Keratinocyte (primary cell): Measurements from ENCODE around the gene SH3RF1. TPM values are rescaled to one million over a fixed set of nuclear protein-coding genes. Genes with fewer than 3 reads are reported as not detected.
"Not testable (repeated sequence)": the region's sequence is repeated elsewhere in the genome, so short reads cannot be mapped to it uniquely, and the experiment has no call there.

Source experiments
- DNase-seq: peaks from one replicate; pipeline ENCODE4 v3.0.0-alpha.2; 2011; ENCODE audit warnings: low read depth, missing footprints, low spot score
- FAIRE-seq: peaks from 2 replicates; lab custom pipeline; 2011; peaks lifted over from hg19 to GRCh38; lab: Jason Lieb, UNC
- H2AFZ ChIP-seq: 2 replicates; pipeline ENCODE4 v1.6.0; 2012; ENCODE audit warnings: low read length, control low read depth, inconsistent platforms; ENCODE audit not compliant: control insufficient read depth
- H3K27ac ChIP-seq: 2 replicates; pipeline ENCODE4 v1.5.1; 2011; ENCODE audit warnings: low read length; ENCODE audit not compliant: control insufficient read depth, insufficient read depth
- H3K27me3 ChIP-seq: 3 replicates; pipeline ENCODE4 v1.6.0; 2011; ENCODE audit warnings: low read length; ENCODE audit not compliant: control insufficient read depth, insufficient read depth; ENCODE audit errors: extremely low read depth
- H3K36me3 ChIP-seq, 2 experiments: 2 replicates in 1 of 2; 3 replicates in 1 of 2; pipeline ENCODE4 v1.5.1; 2011; ENCODE audit warnings: low read length in 2 of 2, mild to moderate bottlenecking in 1 of 2; ENCODE audit not compliant: control insufficient read depth in 2 of 2, insufficient read depth in 2 of 2; ENCODE audit errors: extremely low read depth in 1 of 2
- H3K4me1 ChIP-seq: 3 replicates; pipeline ENCODE4 v1.5.1; 2011; ENCODE audit warnings: low read length; ENCODE audit not compliant: control insufficient read depth, insufficient read depth; ENCODE audit errors: extremely low read depth
- H3K4me2 ChIP-seq: 3 replicates; pipeline ENCODE4 v1.6.0; 2011; ENCODE audit warnings: low read depth, low read length; ENCODE audit not compliant: control insufficient read depth, insufficient read depth; ENCODE audit errors: extremely low read depth
- H3K4me3 ChIP-seq, 3 experiments: fragments of 200-600 bp in 1 of 3; sonication (generic) in 1 of 3; 2 replicates in 2 of 3; 3 replicates in 1 of 3; pipeline ENCODE4 v1.5.1; 2011 to 2016; ENCODE audit warnings: low read length in 3 of 3, mild to moderate bottlenecking in 3 of 3, control low read depth in 2 of 3, inconsistent platforms in 1 of 3, low read depth in 1 of 3, mixed read lengths in 1 of 3, mixed run types in 1 of 3, moderate library complexity in 1 of 3; ENCODE audit not compliant: control insufficient read depth in 2 of 3, insufficient read depth in 2 of 3; ENCODE audit errors: extremely low read depth in 1 of 3
- H3K79me2 ChIP-seq: 2 replicates; pipeline ENCODE4 v1.6.0; 2012; ENCODE audit warnings: low read length; ENCODE audit not compliant: control insufficient read depth, insufficient read depth
- H3K9ac ChIP-seq: 3 replicates; pipeline ENCODE4 v1.6.0; 2011; ENCODE audit warnings: low read length; ENCODE audit not compliant: control insufficient read depth, insufficient read depth; ENCODE audit errors: extremely low read depth
- H3K9me1 ChIP-seq: 3 replicates; pipeline ENCODE4 v1.6.0; 2011; ENCODE audit warnings: low read length; ENCODE audit not compliant: control insufficient read depth, insufficient read depth; ENCODE audit errors: extremely low read depth
- H3K9me3 ChIP-seq: 2 replicates; pipeline ENCODE4 v1.5.1; 2012; ENCODE audit warnings: low read depth, low read length; ENCODE audit not compliant: control insufficient read depth
- H4K20me1 ChIP-seq: 3 replicates; pipeline ENCODE4 v1.6.0; 2011; ENCODE audit warnings: low read length; ENCODE audit not compliant: control insufficient read depth, insufficient read depth; ENCODE audit errors: extremely low read depth
- EZH2 ChIP-seq: IDR thresholded peaks from one replicate; pipeline ENCODE4 v1.6.1; 2012; ENCODE audit warnings: inconsistent platforms, mild to moderate bottlenecking, low read length, moderate library complexity
- dilution Hi-C: fragments of 300-500 bp; cut with MboI; formaldehyde crosslinking; loops from one replicate; pipeline ENCODE4 v1.7.0; 2020; ENCODE audit warnings: low sequenced_read_pairs; ENCODE audit not compliant: extremely low pct_ligation_motif_present
- polyA plus RNA-seq, 5 experiments: library from polyadenylated mRNA; depleted of rRNA in 3 of 5; stranded (reverse) in 3 of 5; stranded (forward) in 1 of 5; unstranded in 1 of 5; fragments of >200 nt; gene quantifications; 1 replicate in 1 of 5; 2 replicates in 3 of 5; 3 replicates in 1 of 5; pipeline versions ENCODE4 v1.2.1 to v1.2.3, GENCODE V29; 2011 to 2012; ENCODE audit warnings: missing spikeins in 2 of 5, low read depth in 1 of 5, low replicate concordance in 1 of 5
- TF ChIP-seq, protein P1 (sequence below), 3 experiments: IDR thresholded peaks in 1 of 3; conservative IDR thresholded peaks in 1 of 3; optimal IDR thresholded peaks in 1 of 3; 2 replicates in 2 of 3; 3 replicates in 1 of 3; pipeline versions ENCODE3 to v1.5.1; 2011; ENCODE audit warnings: low read length in 3 of 3, mild to moderate bottlenecking in 3 of 3, moderate library complexity in 2 of 3, control low read depth in 1 of 3, inconsistent platforms in 1 of 3; ENCODE audit not compliant: insufficient read depth in 2 of 3; ENCODE audit errors: extremely low read depth in 1 of 3

The SH3RF1 gene
- polyA plus RNA-seq, 1 donor (not counting 4 experiments of a cell fraction or from before 2014, with no cell fraction given), result 9.5 TPM

DNA sequence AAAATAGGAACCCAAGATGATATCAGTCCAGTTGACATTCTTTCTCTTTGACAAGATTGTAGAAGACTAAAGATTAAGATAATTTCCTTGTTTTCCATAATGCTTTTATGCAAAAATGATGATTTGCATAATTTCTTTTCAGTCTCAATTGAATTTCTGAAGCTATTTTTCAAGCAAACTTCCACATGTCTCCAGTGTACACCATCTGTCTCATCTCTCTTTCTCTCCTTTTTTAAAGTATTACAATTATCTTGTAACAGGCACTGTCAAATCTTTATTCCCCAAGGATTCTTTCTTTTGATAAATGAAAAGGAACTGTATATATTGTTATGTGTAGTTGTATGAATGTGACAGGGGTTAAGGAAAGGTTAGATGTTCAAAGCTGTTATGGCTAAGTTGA is 7.9 kb upstream of the SH3RF1 start:
- H3K4me3 ChIP-seq, result no peak overlapping the region
- no peaks in the 10 kb centered on the region for H3K27me3 ChIP-seq
- H3K9me1 ChIP-seq, result no peaks in the 10 kb centered on the region
- H3K4me2 ChIP-seq, result no peak overlapping the region
- no peaks in the 10 kb centered on the region for H3K79me2 ChIP-seq
- H3K36me3 ChIP-seq, result no peaks in the 10 kb centered on the region
- FAIRE-seq, result no peak
- TF ChIP-seq, protein P1, sequence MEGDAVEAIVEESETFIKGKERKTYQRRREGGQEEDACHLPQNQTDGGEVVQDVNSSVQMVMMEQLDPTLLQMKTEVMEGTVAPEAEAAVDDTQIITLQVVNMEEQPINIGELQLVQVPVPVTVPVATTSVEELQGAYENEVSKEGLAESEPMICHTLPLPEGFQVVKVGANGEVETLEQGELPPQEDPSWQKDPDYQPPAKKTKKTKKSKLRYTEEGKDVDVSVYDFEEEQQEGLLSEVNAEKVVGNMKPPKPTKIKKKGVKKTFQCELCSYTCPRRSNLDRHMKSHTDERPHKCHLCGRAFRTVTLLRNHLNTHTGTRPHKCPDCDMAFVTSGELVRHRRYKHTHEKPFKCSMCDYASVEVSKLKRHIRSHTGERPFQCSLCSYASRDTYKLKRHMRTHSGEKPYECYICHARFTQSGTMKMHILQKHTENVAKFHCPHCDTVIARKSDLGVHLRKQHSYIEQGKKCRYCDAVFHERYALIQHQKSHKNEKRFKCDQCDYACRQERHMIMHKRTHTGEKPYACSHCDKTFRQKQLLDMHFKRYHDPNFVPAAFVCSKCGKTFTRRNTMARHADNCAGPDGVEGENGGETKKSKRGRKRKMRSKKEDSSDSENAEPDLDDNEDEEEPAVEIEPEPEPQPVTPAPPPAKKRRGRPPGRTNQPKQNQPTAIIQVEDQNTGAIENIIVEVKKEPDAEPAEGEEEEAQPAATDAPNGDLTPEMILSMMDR (optimal IDR thresholded peaks at IDR 0.05 in 1 of 3, IDR thresholded peaks at IDR 0.05 in 1 of 3, conservative IDR thresholded peaks at IDR 0.05 in 1 of 3; ENCODE audit: extremely low read depth in 1 of 3, insufficient read depth in 2 of 3, low read length in 3 of 3), result no peak
- TF ChIP-seq EZH2, result no peak
- no peak for DNase-seq
- no peaks in the 10 kb centered on the region for H3K9me3 ChIP-seq
- no peak overlapping the region for H3K9ac ChIP-seq
- no peak overlapping the region for H2AFZ ChIP-seq
- H3K27ac ChIP-seq, result no peak overlapping the region
- H4K20me1 ChIP-seq, result no peaks in the 10 kb centered on the region
- peaks cover 10% of the 10 kb centered on the region for H3K4me1 ChIP-seq
- dilution Hi-C loops, result no loop called here

DNA sequence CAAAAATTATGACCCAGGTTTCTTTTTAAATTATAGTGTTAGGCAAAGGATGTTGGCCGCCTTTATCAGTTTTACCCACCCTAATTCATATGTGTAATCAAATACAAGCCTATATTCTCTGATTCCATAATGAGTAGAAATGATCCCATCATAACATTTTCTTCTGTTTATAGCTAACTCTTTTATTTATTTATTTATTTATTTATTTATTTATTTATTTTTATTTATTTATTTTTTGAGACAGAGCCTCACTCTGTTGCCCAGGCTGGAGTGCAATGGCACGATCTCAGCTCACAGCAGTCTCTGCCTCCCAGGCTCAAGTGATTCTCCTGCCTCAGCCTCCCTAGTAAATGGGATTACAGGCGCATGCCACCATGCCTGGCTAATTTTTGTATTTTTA is 7.1 kb upstream of the SH3RF1 start:
- H3K4me1 ChIP-seq, dilution Hi-C loops, H3K36me3 ChIP-seq, H3K27me3 ChIP-seq, H3K9me1 ChIP-seq, DNase-seq, FAIRE-seq, H3K9ac ChIP-seq, H3K4me3 ChIP-seq, H3K27ac ChIP-seq, H2AFZ ChIP-seq, H3K4me2 ChIP-seq, H3K9me3 ChIP-seq, H4K20me1 ChIP-seq, H3K79me2 ChIP-seq: not testable (repeated sequence)

DNA sequence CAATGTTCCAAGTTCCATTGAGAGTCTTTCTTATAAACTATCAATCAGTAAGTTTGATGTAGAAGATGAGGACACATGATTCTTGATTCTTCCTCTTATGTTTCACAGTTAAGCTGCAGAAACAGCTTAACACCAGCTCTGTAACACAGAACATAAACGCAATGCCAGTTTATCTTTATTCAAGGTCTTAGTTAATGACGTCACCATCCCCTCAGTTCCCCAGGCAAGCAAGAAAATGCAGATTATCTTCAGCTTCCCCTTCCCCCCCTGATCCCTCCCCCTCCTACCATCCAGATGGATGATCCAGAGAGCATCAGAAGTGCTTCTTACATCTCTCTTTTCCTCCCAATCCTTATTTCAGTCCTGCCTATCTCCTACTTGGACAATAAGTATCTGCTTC is 4.4 kb upstream of the SH3RF1 start:
- Histone ChIP-seq H3K9me1 (no peaks in the 10 kb centered on the region), H3K79me2 (peaks cover 4% of the 10 kb centered on the region), H4K20me1 (no peaks in the 10 kb centered on the region), H3K27me3 (no peaks in the 10 kb centered on the region), H3K4me2 (no peak overlapping the region), H3K27ac (no peak overlapping the region), H3K36me3 (no peaks in the 10 kb centered on the region), H3K4me3 (no peak overlapping the region), H2AFZ (no peak overlapping the region), H3K4me1 (peaks cover 11% of the 10 kb centered on the region), H3K9me3 (no peaks in the 10 kb centered on the region), H3K9ac (no peak overlapping the region)
- dilution Hi-C loops, result no loop called here
- TF ChIP-seq, protein P1 (optimal IDR thresholded peaks at IDR 0.05 in 1 of 3, IDR thresholded peaks at IDR 0.05 in 1 of 3, conservative IDR thresholded peaks at IDR 0.05 in 1 of 3; ENCODE audit: extremely low read depth in 1 of 3, insufficient read depth in 2 of 3, low read length in 3 of 3), result no peak
- TF ChIP-seq EZH2, result no peak
- DNase-seq (no peak), FAIRE-seq (no peak)
